HG03066 (cell line): ENCODE measurements around the gene EFEMP1.
"Not testable (repeated sequence)": the region's sequence is repeated elsewhere in the genome, so short reads cannot be mapped to it uniquely, and the experiment has no call there.

Experiments
- ATAC-seq: cut with Tn5 transposase; IDR thresholded peaks from one replicate; pipeline ENCODE4 v1.9.1; 2021; ENCODE audit warnings: low read depth; ENCODE audit not compliant: unreplicated experiment

Gene EFEMP1

DNA sequence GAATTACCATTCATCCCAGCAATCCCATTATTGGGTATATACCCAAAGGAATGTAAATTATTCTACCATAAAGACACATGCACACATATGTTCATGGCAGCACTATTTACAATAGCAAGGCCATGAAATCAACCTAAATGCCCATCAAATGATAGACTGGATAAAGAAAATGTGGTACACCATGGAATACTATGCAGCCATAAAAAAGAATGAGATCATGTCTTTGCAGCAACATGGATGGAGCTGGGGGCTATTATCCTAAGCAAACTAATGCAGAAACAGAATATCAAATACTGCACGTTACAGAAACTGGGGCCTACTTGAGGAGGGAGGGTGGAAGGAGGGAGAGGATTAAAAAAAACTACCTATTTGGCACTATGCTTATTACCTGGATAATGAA, 85.5 kb downstream of the EFEMP1 start:
- ATAC-seq = not testable (repeated sequence)

DNA sequence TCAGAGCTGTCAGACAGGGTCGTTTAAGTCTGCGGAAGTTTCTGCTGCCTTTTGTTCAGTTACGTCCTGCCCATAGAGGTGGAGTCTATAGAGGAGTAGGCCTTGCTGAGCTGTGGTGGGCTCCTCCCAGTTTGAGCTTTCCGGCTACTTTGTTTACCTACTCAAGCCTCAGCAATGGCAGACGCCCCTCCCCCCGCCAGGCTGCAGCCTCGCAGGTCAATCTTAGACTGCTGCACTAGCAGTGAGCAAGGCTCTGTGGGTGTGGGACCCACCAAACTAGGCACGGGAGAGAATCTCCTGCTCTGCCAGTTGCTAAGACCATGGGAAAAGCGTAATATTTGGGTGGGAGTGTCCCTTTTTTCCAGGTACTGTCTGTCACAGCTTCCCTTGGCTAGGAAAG, 86.5 kb downstream of the EFEMP1 start:
- no peak for ATAC-seq

DNA sequence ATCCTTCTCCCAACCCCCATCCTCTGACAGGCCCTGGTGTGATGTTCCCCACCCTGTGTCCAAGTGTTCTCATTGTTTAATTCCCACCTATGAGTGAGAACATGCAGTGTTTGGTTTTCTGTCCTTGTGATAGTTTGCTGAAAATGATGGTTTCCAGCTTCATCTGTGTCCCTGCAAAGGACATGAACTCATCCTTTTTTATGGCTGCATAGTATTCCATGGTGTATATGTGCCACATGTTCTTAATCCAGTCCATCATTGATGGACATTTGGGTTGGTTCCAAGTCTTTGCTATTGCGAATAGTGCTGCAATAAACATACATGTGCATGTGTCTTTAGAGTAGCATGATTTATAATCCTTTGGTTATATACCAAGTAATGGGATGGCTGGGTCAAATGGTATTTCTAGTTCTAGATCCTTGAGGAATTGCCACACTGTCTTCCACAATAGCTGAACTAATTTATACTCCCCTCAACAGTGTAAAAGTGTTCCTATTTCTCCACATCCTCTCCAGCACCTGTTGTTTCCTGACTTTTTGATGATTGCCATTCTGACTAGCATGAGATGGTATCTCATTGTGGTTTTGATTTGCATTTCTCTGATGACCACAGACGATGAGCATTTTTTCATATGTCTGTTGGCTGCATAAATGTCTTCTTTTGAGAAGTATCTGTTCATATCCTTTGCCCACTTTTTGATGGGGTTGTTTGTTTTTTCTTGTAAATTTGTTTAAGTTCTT, 91.7 kb downstream of the EFEMP1 start:
- not testable (repeated sequence) for ATAC-seq

DNA sequence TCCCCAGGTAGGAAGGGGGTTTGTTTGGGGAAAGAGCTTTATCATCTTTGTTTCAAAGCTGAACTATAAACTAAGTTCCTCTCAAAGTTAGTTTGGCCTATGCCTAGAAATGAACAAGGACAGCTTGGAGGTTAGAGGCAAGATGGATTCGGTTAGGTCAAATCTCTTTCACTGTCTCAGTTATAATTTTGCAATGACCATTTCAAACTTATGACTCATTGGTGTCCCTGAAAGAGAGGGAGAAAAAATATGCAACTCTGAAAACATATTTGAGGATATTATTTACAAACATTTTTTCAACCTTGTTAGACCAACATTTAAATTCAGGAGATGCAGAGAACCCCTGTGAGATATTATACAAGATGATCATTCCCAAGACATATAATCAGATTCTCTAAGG, 95.7 kb downstream of the EFEMP1 start:
- ATAC-seq = no peak

DNA sequence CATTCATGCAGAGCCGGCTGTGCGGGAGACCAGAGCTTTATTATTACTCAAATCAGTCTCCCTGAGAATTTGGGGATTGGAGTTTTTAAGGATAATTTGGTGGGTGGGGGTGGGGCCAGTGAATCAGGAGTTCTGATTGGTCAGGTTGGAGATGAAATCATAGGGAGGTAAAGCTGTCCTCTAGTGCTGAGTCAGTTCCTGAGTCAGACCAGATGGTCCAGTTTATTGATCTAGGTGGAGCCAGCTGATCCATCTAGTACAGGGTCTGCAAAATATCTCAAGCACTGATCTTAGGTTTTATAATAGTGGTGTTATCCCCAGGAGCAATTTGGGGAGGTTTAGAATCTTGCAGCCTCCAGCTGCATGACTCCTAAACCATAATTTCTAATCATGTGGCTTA, 96.2 kb downstream of the EFEMP1 start:
- ATAC-seq = not testable (repeated sequence)

DNA sequence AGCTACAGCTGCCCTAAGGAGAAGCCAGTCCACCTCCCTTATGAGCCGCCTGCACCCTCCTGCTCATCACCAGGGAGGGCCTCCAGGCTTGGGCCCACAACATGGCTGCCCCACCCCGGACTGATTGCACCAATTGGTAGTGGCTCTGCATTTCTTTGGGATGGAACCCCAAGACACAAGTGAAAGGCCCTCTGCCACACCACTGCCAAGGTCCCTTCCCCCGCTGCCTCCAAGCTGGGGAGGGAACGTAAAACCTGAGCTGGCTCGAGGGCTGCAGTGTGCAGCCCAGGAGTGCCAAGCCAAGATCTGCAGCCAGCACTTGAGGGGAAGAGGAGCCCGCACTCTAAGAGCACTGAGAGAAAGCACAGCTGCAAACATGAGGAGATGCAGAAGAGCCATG, 97.3 kb downstream of the EFEMP1 start:
- no peak for ATAC-seq

DNA sequence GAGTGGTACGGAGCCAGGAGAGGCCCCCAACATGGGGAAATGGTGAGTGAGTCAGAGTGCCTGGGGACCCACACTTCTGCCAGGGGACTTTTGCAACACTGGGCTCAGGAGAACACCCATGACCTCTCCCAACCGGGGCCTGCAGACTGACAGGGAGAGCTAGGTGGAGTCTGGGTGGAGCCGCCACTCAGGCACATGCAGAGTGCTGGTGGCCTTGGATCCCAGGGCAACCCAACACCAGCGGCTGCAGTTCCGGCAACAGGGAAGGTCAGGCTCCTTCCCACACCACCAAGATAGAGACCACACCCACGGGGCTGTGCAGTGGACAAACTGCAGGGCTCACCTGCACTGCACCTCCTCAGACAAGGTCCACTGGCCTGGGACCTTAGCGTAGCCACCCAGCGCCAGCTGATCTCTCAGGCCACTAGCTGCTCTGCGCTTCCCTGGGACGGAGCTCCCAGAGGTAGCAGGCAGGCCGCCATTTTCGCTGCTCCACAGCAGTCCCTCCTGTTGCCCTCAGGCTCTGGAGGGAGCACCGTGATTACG, 99.0 kb downstream of the EFEMP1 start:
- no peak for ATAC-seq
